GM12872 (cell line): Measurements from ENCODE around the gene CRYGB.
A peak's percentile ranks its signal among the peaks of the same experiment; 100 is the strongest.

ENCODE experiments used
- TF ChIP-seq, protein P1 (sequence below): IDR thresholded peaks from 3 replicates; pipeline ENCODE4 v1.5.1; 2011; ENCODE audit warnings: low read depth, mild to moderate bottlenecking, low read length, moderate library complexity; ENCODE audit not compliant: insufficient read depth

The CRYGB gene

DNA sequence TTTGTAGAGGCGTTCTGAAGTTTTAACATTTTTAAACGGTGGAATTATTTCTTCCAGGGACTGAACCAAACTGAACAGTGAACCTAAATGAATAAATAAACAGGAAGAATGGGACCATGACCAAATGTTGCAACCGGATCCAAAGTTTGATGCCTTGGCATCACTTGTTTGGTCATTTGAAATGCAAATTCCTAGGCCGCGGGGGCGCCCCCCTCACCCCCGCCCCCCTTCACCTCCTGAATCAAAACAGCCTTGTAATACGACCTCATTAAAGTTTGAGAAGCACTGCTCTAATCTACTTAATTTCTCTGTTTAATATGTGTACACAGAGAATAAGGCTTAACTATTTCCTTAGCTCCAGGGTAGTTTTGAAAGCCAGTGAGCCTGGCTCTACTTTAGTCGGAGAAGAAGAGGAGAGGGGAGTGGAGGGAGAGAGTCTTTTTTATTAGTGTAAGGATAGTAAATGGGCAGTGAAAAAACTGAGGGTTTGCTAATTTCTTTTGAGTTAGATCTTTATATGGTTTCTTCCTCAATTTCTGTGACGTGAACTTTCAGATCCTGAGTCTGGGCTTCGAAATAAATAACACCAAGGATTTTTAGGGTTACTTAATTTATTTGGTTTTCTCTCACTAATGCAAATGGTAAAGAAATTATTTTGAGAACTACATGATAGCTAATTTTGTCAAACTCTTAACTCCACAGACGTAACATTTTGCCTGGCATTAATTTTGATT, 38.2 kb upstream of the CRYGB start:
- TF ChIP-seq, protein P1, sequence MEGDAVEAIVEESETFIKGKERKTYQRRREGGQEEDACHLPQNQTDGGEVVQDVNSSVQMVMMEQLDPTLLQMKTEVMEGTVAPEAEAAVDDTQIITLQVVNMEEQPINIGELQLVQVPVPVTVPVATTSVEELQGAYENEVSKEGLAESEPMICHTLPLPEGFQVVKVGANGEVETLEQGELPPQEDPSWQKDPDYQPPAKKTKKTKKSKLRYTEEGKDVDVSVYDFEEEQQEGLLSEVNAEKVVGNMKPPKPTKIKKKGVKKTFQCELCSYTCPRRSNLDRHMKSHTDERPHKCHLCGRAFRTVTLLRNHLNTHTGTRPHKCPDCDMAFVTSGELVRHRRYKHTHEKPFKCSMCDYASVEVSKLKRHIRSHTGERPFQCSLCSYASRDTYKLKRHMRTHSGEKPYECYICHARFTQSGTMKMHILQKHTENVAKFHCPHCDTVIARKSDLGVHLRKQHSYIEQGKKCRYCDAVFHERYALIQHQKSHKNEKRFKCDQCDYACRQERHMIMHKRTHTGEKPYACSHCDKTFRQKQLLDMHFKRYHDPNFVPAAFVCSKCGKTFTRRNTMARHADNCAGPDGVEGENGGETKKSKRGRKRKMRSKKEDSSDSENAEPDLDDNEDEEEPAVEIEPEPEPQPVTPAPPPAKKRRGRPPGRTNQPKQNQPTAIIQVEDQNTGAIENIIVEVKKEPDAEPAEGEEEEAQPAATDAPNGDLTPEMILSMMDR = no peak

- TF ChIP-seq, protein P1 = no peak
Measured at GRCh38 chr2:208183526-208183925, 37.6 kb upstream of the CRYGB start.

DNA sequence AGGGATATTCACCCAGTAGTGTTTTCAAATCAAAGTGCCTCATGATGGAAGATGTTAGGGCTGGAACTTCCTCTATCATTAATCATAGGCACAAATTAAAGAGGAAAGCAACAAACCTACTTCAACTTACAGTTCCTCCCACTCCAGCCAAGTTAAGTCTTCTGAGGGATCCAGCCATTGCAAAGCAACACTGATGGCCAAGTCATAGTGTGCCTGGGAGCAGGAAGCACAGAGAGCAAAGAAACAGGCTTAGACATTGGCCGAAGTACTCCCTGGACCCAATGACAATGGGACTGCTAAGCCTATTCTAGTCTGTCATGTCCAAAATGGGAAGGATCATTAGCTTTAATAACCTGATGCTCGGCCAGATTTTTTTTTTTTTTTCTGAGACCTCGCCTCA, 36.9 kb upstream of the CRYGB start:
- TF ChIP-seq, protein P1 = no peak

DNA sequence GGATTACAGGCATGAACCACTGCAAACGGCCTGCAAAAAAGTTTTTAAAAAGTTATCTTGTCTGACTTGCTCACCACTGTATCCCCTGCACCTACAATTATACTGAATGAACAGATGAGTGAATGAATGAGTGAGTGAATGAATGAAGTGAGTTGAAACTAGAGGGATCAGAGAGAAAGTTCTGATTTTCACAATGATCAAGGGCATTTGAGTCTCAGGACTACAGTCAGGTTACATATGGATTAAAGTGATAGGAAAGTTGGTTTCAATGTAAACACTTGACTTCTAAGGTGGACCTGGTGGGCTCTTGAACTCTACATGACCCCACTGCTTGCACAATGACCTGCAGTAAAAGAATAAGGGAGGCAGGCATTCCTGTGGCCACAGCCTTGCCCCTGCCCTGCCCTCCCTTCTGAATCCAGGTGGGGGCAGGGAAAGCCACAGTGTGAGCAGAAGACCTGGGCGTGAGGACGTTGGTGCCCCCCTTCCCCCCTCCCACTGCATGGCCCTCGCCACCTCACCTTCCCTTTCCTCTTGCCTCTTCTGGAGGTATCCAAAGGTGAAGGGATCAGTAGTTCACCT, 33.2 kb upstream of the CRYGB start:
- TF ChIP-seq, protein P1 = no peak

DNA sequence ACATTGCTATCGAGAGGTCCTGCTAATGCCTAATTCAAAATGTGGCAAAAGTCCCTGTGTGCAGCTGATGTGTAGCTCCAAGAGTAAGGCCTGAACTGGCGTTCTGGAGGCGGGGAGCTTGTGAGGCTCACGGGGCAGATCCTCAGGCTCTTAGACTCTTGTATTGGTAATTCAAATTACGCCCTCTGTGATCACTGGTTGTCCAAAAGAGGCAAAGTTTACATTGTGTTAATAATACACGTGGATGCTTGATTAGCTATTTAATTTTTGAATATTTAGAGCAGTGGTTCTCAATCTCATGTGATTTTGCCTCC, 29.8 kb upstream of the CRYGB start:
- TF ChIP-seq, protein P1 = no peak

- TF ChIP-seq, protein P1 = peak; percentile 91
Measured at GRCh38 chr2:208175069-208175839, 29.3 kb upstream of the CRYGB start.

DNA sequence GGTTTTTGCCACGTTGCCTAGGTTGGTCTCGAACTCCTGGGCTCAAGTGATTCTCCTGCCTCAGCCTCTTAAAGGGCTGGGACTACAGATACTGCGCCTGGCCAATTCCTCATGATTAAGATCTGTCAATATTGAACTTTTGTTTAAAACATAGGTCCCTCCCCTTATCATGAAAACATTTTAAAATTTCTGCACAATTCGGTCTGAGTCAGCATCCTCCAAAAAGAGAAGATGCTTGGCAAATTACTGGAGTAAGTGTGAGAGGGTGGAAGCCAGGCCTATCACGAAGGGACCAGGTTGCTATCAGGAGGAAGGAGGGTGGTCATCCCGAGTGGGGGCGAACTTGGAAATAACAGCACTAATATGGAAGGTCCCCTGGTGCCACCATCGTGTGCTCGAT, 28.2 kb upstream of the CRYGB start:
- TF ChIP-seq, protein P1 = no peak
